Measurements from ENCODE around the gene NACC2.

The NACC2 gene

GRCh38 chr9:136119061-136119882 is 24.2 kb upstream of the NACC2 start:
- Histone ChIP-seq H2BK5ac (ENCODE audit: low read depth, low read length, poor library complexity) (peak overlapping the region; percentile 74), H2AK5ac (ENCODE audit: low read length) (peak overlapping the region; percentile 57), H3K79me2 (ENCODE audit: control insufficient read depth, insufficient read depth, low read length, poor library complexity) (peaks cover 16% of the 10 kb centered on the region), H3K14ac (ENCODE audit: low read length) (peak overlapping the region; percentile 84), H3K36me3 (ENCODE audit: control insufficient read depth in 1 of 2, insufficient read depth in 2 of 2, low read length in 2 of 2) (peaks cover 18 to 23% of the 10 kb centered on the region in 2 experiments), H2AFZ (ENCODE audit: insufficient read depth, low read length, poor library complexity) (peak overlapping the region; percentile 21), H4K8ac (ENCODE audit: low read depth, low read length) (peak overlapping the region; percentile 87), H3K23ac (ENCODE audit: low read length) (no peak overlapping the region), H3K9me3 (ENCODE audit: insufficient read depth, low read depth, low read length) (no peaks in the 10 kb centered on the region), H3K4ac (ENCODE audit: low read depth, low read length) (peak overlapping the region; percentile 41), H3K4me2 (ENCODE audit: low read length) (peak overlapping the region; percentile 66), H3K4me3 (ENCODE audit: low read depth, low read length) (peak overlapping the region; percentile 86), H3K27ac (ENCODE audit: low read depth, low read length) (peak overlapping the region; percentile 87), H4K12ac (ENCODE audit: low read depth, low read length) (peak overlapping the region; percentile 75), H4K91ac (ENCODE audit: low read depth, low read length) (peak overlapping the region; percentile 92), H2BK120ac (ENCODE audit: insufficient read depth, low read length, poor library complexity) (peak overlapping the region; percentile 43), H3K79me1 (ENCODE audit: low read length) (peaks cover 19% of the 10 kb centered on the region), H3K9ac (ENCODE audit: low read length) (peak overlapping the region; percentile 75), H3K27me3 (ENCODE audit: insufficient read depth, low read length) (no peaks in the 10 kb centered on the region), H3K18ac (ENCODE audit: low read length) (peak overlapping the region; percentile 84), H3K4me1 (ENCODE audit: control insufficient read depth in 1 of 2, insufficient read depth in 2 of 2, low read length in 2 of 2) (peaks cover 11 to 13% of the 10 kb centered on the region in 2 experiments), H2BK12ac (ENCODE audit: low read length) (no peak overlapping the region)
- no CpG with 5 or more reads among the region's 64 CpGs for WGBS (ENCODE audit: extremely low coverage, insufficient coverage, insufficient read length)
- DNase-seq = peak; percentile 11 to 46

- Histone ChIP-seq H3K9me3 (ENCODE audit: insufficient read depth, low read depth, low read length) (no peaks in the 10 kb centered on the region), H3K4ac (ENCODE audit: low read depth, low read length) (peak within 1 kb of the TSS; percentile 58), H3K79me1 (ENCODE audit: low read length) (peaks cover 19% of the 10 kb centered on the region), H3K4me2 (ENCODE audit: low read length) (peak within 1 kb of the TSS; percentile 66), H3K4me3 (ENCODE audit: low read depth, low read length) (peak within 1 kb of the TSS; percentile 86), H2BK120ac (ENCODE audit: insufficient read depth, low read length, poor library complexity) (peak within 1 kb of the TSS; percentile 49), H3K9ac (ENCODE audit: low read length) (peak within 1 kb of the TSS; percentile 90), H3K79me2 (ENCODE audit: control insufficient read depth, insufficient read depth, low read length, poor library complexity) (peaks cover 16% of the 10 kb centered on the region), H3K18ac (ENCODE audit: low read length) (peak within 1 kb of the TSS; percentile 84), H2BK5ac (ENCODE audit: low read depth, low read length, poor library complexity) (peak within 1 kb of the TSS; percentile 74), H3K36me3 (ENCODE audit: control insufficient read depth in 1 of 2, insufficient read depth in 2 of 2, low read length in 2 of 2) (peaks cover 18 to 23% of the 10 kb centered on the region in 2 experiments), H2AFZ (ENCODE audit: insufficient read depth, low read length, poor library complexity) (peak within 1 kb of the TSS; percentile 38), H4K8ac (ENCODE audit: low read depth, low read length) (peak within 1 kb of the TSS; percentile 87), H2AK5ac (ENCODE audit: low read length) (peak within 1 kb of the TSS; percentile 57), H3K4me1 (ENCODE audit: control insufficient read depth in 1 of 2, insufficient read depth in 2 of 2, low read length in 2 of 2) (peaks cover 11 to 13% of the 10 kb centered on the region in 2 experiments), H3K27ac (ENCODE audit: low read depth, low read length) (peak within 1 kb of the TSS; percentile 87), H3K14ac (ENCODE audit: low read length) (peak within 1 kb of the TSS; percentile 84), H4K91ac (ENCODE audit: low read depth, low read length) (peak within 1 kb of the TSS; percentile 92), H2BK12ac (ENCODE audit: low read length) (no peak within 1 kb of the TSS), H3K23ac (ENCODE audit: low read length) (no peak within 1 kb of the TSS), H3K27me3 (ENCODE audit: insufficient read depth, low read length) (no peaks in the 10 kb centered on the region), H4K12ac (ENCODE audit: low read depth, low read length) (peak within 1 kb of the TSS; percentile 75)
- peak; percentile 96 to 99 for DNase-seq
- no CpG with 5 or more reads among the region's 112 CpGs for WGBS (ENCODE audit: extremely low coverage, insufficient coverage, insufficient read length)
These were observed 23.4 kb upstream of the NACC2 start, which contains the start of gene TMEM250 for GRCh38 chr9:136118320-136119060. TSS of gene TMEM250 (minus strand) at chr9:136118875. CDS start at chr9:136116900, 1,975 bp downstream.

- peak overlapping the region; percentile 86 for H3K4me3 ChIP-seq (ENCODE audit: low read depth, low read length)
- peak overlapping the region; percentile 53 for H3K18ac ChIP-seq (ENCODE audit: low read length)
- peak overlapping the region; percentile 87 for H3K27ac ChIP-seq (ENCODE audit: low read depth, low read length)
- H3K36me3 ChIP-seq (ENCODE audit: control insufficient read depth in 1 of 2, insufficient read depth in 2 of 2, low read length in 2 of 2) = peaks cover 18 to 23% of the 10 kb centered on the region in 2 experiments
- H3K4me1 ChIP-seq (ENCODE audit: control insufficient read depth in 1 of 2, insufficient read depth in 2 of 2, low read length in 2 of 2) = peaks cover 11 to 13% of the 10 kb centered on the region in 2 experiments
- peaks cover 16% of the 10 kb centered on the region for H3K79me2 ChIP-seq (ENCODE audit: control insufficient read depth, insufficient read depth, low read length, poor library complexity)
- no peak overlapping the region for H2BK12ac ChIP-seq (ENCODE audit: low read length)
- WGBS (ENCODE audit: extremely low coverage, insufficient coverage, insufficient read length) = no CpG with 5 or more reads among the region's 36 CpGs
- no peaks in the 10 kb centered on the region for H3K27me3 ChIP-seq (ENCODE audit: insufficient read depth, low read length)
- H2BK120ac ChIP-seq (ENCODE audit: insufficient read depth, low read length, poor library complexity) = peak overlapping the region; percentile 49
- H3K4me2 ChIP-seq (ENCODE audit: low read length) = peak overlapping the region; percentile 66
- peak overlapping the region; percentile 32 for H4K12ac ChIP-seq (ENCODE audit: low read depth, low read length)
- H3K79me1 ChIP-seq (ENCODE audit: low read length) = peaks cover 19% of the 10 kb centered on the region
- H2AK5ac ChIP-seq (ENCODE audit: low read length) = peak overlapping the region; percentile 2
- peak overlapping the region; percentile 35 for H3K4ac ChIP-seq (ENCODE audit: low read depth, low read length)
- H4K91ac ChIP-seq (ENCODE audit: low read depth, low read length) = peak overlapping the region; percentile 90
- H3K9me3 ChIP-seq (ENCODE audit: insufficient read depth, low read depth, low read length) = no peaks in the 10 kb centered on the region
- peak; percentile 16 to 52 for DNase-seq
- no peak overlapping the region for H3K23ac ChIP-seq (ENCODE audit: low read length)
- H2AFZ ChIP-seq (ENCODE audit: insufficient read depth, low read length, poor library complexity) = peak overlapping the region; percentile 28
- peak overlapping the region; percentile 58 for H2BK5ac ChIP-seq (ENCODE audit: low read depth, low read length, poor library complexity)
- peak overlapping the region; percentile 79 for H4K8ac ChIP-seq (ENCODE audit: low read depth, low read length)
- H3K14ac ChIP-seq (ENCODE audit: low read length) = peak overlapping the region; percentile 73
- peak overlapping the region; percentile 90 for H3K9ac ChIP-seq (ENCODE audit: low read length)
These were observed 22.8 kb upstream of the NACC2 start for GRCh38 chr9:136117916-136118319.

DNA sequence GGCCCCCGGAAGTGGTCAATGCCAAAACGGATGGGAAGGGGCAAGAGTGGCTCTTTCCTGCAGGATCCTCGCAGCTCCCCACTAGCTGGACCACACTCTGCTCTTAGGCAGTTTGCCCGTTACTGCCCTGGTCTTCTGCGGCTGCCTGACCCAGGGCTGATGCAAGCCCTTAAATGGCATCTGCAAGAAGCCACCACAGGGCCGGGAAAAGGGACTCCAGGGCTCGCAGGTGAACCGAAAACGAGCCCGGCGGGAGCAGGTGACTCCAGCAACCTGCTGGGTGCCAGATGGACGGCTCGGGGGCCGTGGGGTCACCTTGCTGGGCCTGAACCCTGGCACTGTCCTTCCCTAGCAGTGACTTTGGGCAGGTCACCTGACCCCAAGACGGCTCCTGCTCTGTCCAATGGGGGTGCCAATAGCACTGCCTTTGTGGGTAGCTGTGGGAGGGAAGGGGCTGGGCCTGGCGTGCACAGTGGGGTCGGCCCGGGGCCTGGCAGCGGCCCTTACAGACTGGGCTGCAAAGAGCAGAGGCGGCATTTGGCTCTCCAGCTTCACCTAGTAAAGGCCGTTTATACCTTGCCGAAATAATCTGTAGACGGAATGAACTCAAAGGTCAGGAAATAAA is 22.3 kb upstream of the NACC2 start:
- Histone ChIP-seq H3K9me3 (ENCODE audit: insufficient read depth, low read depth, low read length) (no peaks in the 10 kb centered on the region), H2AK5ac (ENCODE audit: low read length) (peak overlapping the region; percentile 63), H4K8ac (ENCODE audit: low read depth, low read length) (peak overlapping the region; percentile 79), H3K36me3 (ENCODE audit: control insufficient read depth in 1 of 2, insufficient read depth in 2 of 2, low read length in 2 of 2) (peaks cover 18 to 23% of the 10 kb centered on the region in 2 experiments), H2BK12ac (ENCODE audit: low read length) (peak overlapping the region; percentile 58), H3K9ac (ENCODE audit: low read length) (peak overlapping the region; percentile 90), H2AFZ (ENCODE audit: insufficient read depth, low read length, poor library complexity) (no peak overlapping the region), H3K79me1 (ENCODE audit: low read length) (peaks cover 19% of the 10 kb centered on the region), H3K23ac (ENCODE audit: low read length) (no peak overlapping the region), H2BK120ac (ENCODE audit: insufficient read depth, low read length, poor library complexity) (peak overlapping the region; percentile 49), H3K4me3 (ENCODE audit: low read depth, low read length) (no peak overlapping the region), H2BK5ac (ENCODE audit: low read depth, low read length, poor library complexity) (peak overlapping the region; percentile 58), H3K4me1 (ENCODE audit: control insufficient read depth in 1 of 2, insufficient read depth in 2 of 2, low read length in 2 of 2) (peaks cover 11 to 13% of the 10 kb centered on the region in 2 experiments), H3K4me2 (ENCODE audit: low read length) (peak overlapping the region; percentile 66), H3K79me2 (ENCODE audit: control insufficient read depth, insufficient read depth, low read length, poor library complexity) (peaks cover 16% of the 10 kb centered on the region), H4K91ac (ENCODE audit: low read depth, low read length) (peak overlapping the region; percentile 90), H3K4ac (ENCODE audit: low read depth, low read length) (peak overlapping the region; percentile 58), H3K27me3 (ENCODE audit: insufficient read depth, low read length) (no peaks in the 10 kb centered on the region), H4K12ac (ENCODE audit: low read depth, low read length) (peak overlapping the region; percentile 32), H3K27ac (ENCODE audit: low read depth, low read length) (peak overlapping the region; percentile 87), H3K18ac (ENCODE audit: low read length) (peak overlapping the region; percentile 53), H3K14ac (ENCODE audit: low read length) (peak overlapping the region; percentile 56)
- no CpG with 5 or more reads among the region's 23 CpGs for WGBS (ENCODE audit: extremely low coverage, insufficient coverage, insufficient read length)
- DNase-seq = no peak

Data from trophoblast cell (in vitro differentiated cells and primary cell).